H9 (cell line): Measurements from ENCODE around the gene GRB2. TPM values are rescaled to one million over a fixed set of nuclear protein-coding genes. Genes with fewer than 3 reads are reported as not detected.

Experiments
- DNase-seq: peaks from one replicate; pipeline ENCODE4 v3.0.0-alpha.2; 2017
- H2AFZ ChIP-seq: one replicate; pipeline ENCODE4 v1.6.1; 2013; ENCODE audit warnings: mild to moderate bottlenecking, low read length, control low read depth, moderate library complexity
- H2AK5ac ChIP-seq: 2 replicates; pipeline ENCODE4 v1.6.1; 2013; ENCODE audit warnings: low read length, control low read depth, mixed read lengths; ENCODE audit not compliant: insufficient read length
- H2BK120ac ChIP-seq: one replicate; pipeline ENCODE4 v1.6.1; 2013; ENCODE audit warnings: low read depth, mild to moderate bottlenecking, low read length, control low read depth, inconsistent platforms; ENCODE audit not compliant: poor library complexity, severe bottlenecking
- H2BK12ac ChIP-seq: 2 replicates; pipeline ENCODE4 v1.6.1; 2013; ENCODE audit warnings: low read length, control low read depth, mixed read lengths, low read depth; ENCODE audit not compliant: insufficient read length
- H2BK15ac ChIP-seq: 2 replicates; pipeline ENCODE4 v1.6.1; 2013; ENCODE audit warnings: low read depth, low read length, control low read depth
- H2BK20ac ChIP-seq: one replicate; pipeline ENCODE4 v1.6.1; 2013; ENCODE audit warnings: low read depth, mild to moderate bottlenecking, low read length, control low read depth, inconsistent platforms; ENCODE audit not compliant: poor library complexity, severe bottlenecking
- H2BK5ac ChIP-seq: 2 replicates; pipeline ENCODE4 v1.6.1; 2013; ENCODE audit warnings: low read length, control low read depth, mixed read lengths; ENCODE audit not compliant: insufficient read length
- H3K14ac ChIP-seq: 2 replicates; pipeline ENCODE4 v1.6.1; 2013; ENCODE audit warnings: low read length, control low read depth; ENCODE audit not compliant: insufficient read depth
- H3K18ac ChIP-seq: 2 replicates; pipeline ENCODE4 v1.6.1; 2013; ENCODE audit warnings: low read depth, mild to moderate bottlenecking, mixed read lengths, low read length, control low read depth; ENCODE audit not compliant: insufficient read length
- H3K23ac ChIP-seq: 2 replicates; pipeline ENCODE4 v1.6.1; 2013; ENCODE audit warnings: low read length, control low read depth, mixed read lengths, low read depth; ENCODE audit not compliant: insufficient read length
- H3K23me2 ChIP-seq: 2 replicates; pipeline ENCODE4 v1.6.1; 2013; ENCODE audit warnings: low read depth, mild to moderate bottlenecking, mixed read lengths, low read length, control low read depth; ENCODE audit not compliant: insufficient read length, poor library complexity, severe bottlenecking
- H3K27ac ChIP-seq: 2 replicates; pipeline ENCODE4 v1.5.1; 2013; ENCODE audit warnings: low read length, control low read depth, mixed read lengths, low read depth; ENCODE audit not compliant: insufficient read length
- H3K27me3 ChIP-seq: 2 replicates; pipeline ENCODE4 v1.6.1; 2013; ENCODE audit warnings: low read length, control low read depth, inconsistent platforms; ENCODE audit not compliant: insufficient read depth
- H3K4ac ChIP-seq: 2 replicates; pipeline ENCODE4 v1.6.1; 2013; ENCODE audit warnings: low read depth, mild to moderate bottlenecking, control low read depth, inconsistent platforms, low read length, moderate library complexity
- H3K4me1 ChIP-seq: 2 replicates; pipeline ENCODE4 v1.6.1; 2013; ENCODE audit warnings: low read length, control low read depth, inconsistent platforms; ENCODE audit not compliant: insufficient read depth
- H3K4me2 ChIP-seq: 2 replicates; pipeline ENCODE4 v1.6.1; 2013; ENCODE audit warnings: low read length, control low read depth, mixed read lengths; ENCODE audit not compliant: insufficient read length, insufficient read depth
- H3K56ac ChIP-seq: 2 replicates; pipeline ENCODE4 v1.6.1; 2013; ENCODE audit warnings: low read depth, mild to moderate bottlenecking, mixed read lengths, low read length, control low read depth; ENCODE audit not compliant: insufficient read length
- H3K79me1 ChIP-seq: 2 replicates; pipeline ENCODE4 v1.6.1; 2013; ENCODE audit warnings: low read depth, mild to moderate bottlenecking, moderate library complexity, low read length, control low read depth, inconsistent platforms; ENCODE audit not compliant: insufficient read depth, poor library complexity, severe bottlenecking
- H3K79me2 ChIP-seq: 2 replicates; pipeline ENCODE4 v1.6.1; 2013; ENCODE audit warnings: low read length, control low read depth, inconsistent platforms; ENCODE audit not compliant: insufficient read depth
- H3K9ac ChIP-seq: 2 replicates; pipeline ENCODE4 v1.6.1; 2013; ENCODE audit warnings: low read length, control low read depth, mixed read lengths; ENCODE audit not compliant: insufficient read length; ENCODE audit errors: extremely low read depth
- H3K9me3 ChIP-seq: one replicate; pipeline ENCODE4 v1.6.1; 2013; ENCODE audit warnings: low read depth, low read length, inconsistent platforms; ENCODE audit not compliant: control insufficient read depth
- H3T11ph ChIP-seq: one replicate; pipeline ENCODE4 v1.6.1; 2013; ENCODE audit warnings: mild to moderate bottlenecking, low read length, control low read depth, inconsistent platforms
- H4K20me1 ChIP-seq: one replicate; pipeline ENCODE4 v1.6.1; 2013; ENCODE audit not compliant: control insufficient read depth, insufficient read length, insufficient read depth
- H4K5ac ChIP-seq: 2 replicates; pipeline ENCODE4 v1.6.1; 2013; ENCODE audit warnings: low read depth, mild to moderate bottlenecking, mixed read lengths, low read length, control low read depth; ENCODE audit not compliant: insufficient read length
- H4K8ac ChIP-seq: replicated peaks from 2 replicates; pipeline ENCODE4 v1.6.1; 2013; ENCODE audit warnings: low read length, control low read depth, mixed read lengths, low read depth; ENCODE audit not compliant: insufficient read length
- H4K91ac ChIP-seq: 2 replicates; pipeline ENCODE4 v1.6.1; 2013; ENCODE audit warnings: low read depth, mild to moderate bottlenecking, moderate library complexity, mixed read lengths, low read length, control low read depth; ENCODE audit not compliant: insufficient read length
- H3K27ac Mint-ChIP-seq, 3 experiments: 2 replicates in 2 of 3; 3 replicates in 1 of 3; pipeline ENCODE4 v1.8.0; 2020 to 2021; ENCODE audit warnings: mixed read lengths in 3 of 3, mild to moderate bottlenecking in 1 of 3, moderate library complexity in 1 of 3
- H3K27me3 Mint-ChIP-seq: 2 replicates; pipeline ENCODE4 v1.8.0; 2021; ENCODE audit warnings: low read depth, mild to moderate bottlenecking, moderate library complexity, mixed read lengths
- H3K36me3 Mint-ChIP-seq, 3 experiments: 2 replicates in 2 of 3; 3 replicates in 1 of 3; pipeline ENCODE4 v1.8.0; 2020 to 2021; ENCODE audit warnings: low read depth in 3 of 3, mixed read lengths in 3 of 3; ENCODE audit not compliant: insufficient read depth in 1 of 3
- H3K4me1 Mint-ChIP-seq, 2 experiments: 2 replicates each; pipeline ENCODE4 v1.8.0; 2020; ENCODE audit warnings: mixed read lengths in 2 of 2
- H3K4me3 Mint-ChIP-seq, 2 experiments: 2 replicates in 1 of 2; 3 replicates in 1 of 2; pipeline ENCODE4 v1.8.0; 2020 to 2021; ENCODE audit warnings: mild to moderate bottlenecking in 2 of 2, mixed read lengths in 2 of 2, moderate library complexity in 1 of 2
- H3K9me3 Mint-ChIP-seq, 2 experiments: 2 replicates in 1 of 2; 3 replicates in 1 of 2; pipeline ENCODE4 v1.8.0; 2020; ENCODE audit warnings: mild to moderate bottlenecking in 2 of 2, mixed read lengths in 2 of 2, moderate library complexity in 1 of 2
- WGBS: extraction: QIAGEN DNeasy Blood & Tissue Kit; methylation state at CpG from one replicate; pipeline ENCODE4 v1.1.7; 2013; ENCODE audit warnings: missing lambda C conversion rate, low lambda C conversion rate, mixed read lengths; ENCODE audit not compliant: insufficient read length; ENCODE audit errors: extremely low coverage; 5-methylcytosine and 5-hydroxymethylcytosine counted together
- total RNA-seq: library from RNA; stranded (reverse); gene quantifications from 2 replicates; pipeline ENCODE4 v1.2.1, GENCODE V29; 2021
- TF ChIP-seq, protein P1 (sequence below): fragments of 200-600 bp; sonication (generic); conservative IDR thresholded peaks from 3 replicates; pipeline ENCODE4 v1.8.0; 2021; ENCODE audit warnings: antibody characterized with exemption, mild to moderate bottlenecking

GRB2 gene
- total RNA-seq, 1 experiment from 2014 or later: 91.7 TPM

DNA sequence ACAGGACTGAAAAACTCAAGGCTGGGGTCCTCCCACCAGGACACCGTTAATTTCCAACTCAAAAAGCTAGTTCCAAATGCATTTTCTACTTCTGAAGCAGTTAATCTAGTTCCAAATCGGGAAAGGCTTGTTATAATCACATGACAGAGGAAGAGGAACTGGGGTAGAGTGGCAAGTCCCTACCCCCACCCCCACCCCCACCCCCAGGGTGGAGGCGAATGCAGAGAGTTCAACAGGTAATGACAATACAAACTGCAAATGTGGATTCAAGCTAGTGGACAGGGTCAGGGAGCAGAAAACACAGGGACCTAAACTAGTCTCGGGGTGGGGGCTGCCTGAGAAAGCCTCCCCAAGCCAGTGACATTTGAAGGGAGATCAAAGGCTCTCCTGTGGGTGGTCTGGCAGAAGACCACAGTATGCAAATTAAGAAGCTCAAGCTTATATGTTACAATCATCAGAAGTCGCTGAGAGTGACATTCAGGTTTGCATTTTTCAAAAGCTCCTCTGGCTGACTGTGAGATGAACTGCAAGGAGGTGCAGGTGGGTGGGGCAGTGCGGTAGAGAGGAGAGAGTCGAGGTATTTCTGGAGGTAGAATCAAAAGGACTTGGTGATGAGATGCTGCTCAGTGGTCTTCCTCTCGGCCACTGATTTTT, 59.8 kb downstream of the GRB2 start:
- no peak overlapping the region for H3K18ac ChIP-seq
- H3T11ph ChIP-seq: no peak overlapping the region
- H3K23me2 ChIP-seq: peaks cover 6% of the 10 kb centered on the region
- no peaks in the 10 kb centered on the region for H4K20me1 ChIP-seq
- H2AFZ ChIP-seq: no peak overlapping the region
- WGBS: no CpG with 5 or more reads among the region's 8 CpGs
- TF ChIP-seq, protein P1, sequence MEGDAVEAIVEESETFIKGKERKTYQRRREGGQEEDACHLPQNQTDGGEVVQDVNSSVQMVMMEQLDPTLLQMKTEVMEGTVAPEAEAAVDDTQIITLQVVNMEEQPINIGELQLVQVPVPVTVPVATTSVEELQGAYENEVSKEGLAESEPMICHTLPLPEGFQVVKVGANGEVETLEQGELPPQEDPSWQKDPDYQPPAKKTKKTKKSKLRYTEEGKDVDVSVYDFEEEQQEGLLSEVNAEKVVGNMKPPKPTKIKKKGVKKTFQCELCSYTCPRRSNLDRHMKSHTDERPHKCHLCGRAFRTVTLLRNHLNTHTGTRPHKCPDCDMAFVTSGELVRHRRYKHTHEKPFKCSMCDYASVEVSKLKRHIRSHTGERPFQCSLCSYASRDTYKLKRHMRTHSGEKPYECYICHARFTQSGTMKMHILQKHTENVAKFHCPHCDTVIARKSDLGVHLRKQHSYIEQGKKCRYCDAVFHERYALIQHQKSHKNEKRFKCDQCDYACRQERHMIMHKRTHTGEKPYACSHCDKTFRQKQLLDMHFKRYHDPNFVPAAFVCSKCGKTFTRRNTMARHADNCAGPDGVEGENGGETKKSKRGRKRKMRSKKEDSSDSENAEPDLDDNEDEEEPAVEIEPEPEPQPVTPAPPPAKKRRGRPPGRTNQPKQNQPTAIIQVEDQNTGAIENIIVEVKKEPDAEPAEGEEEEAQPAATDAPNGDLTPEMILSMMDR: no peak
- Mint-ChIP-seq H3K9me3 (no peaks in the 10 kb centered on the region), H3K4me3 (peak overlapping the region; percentile 48 to 66), H3K27me3 (no peaks in the 10 kb centered on the region), H3K27ac (peak overlapping the region; percentile 78 to 88 (median 79)), H3K4me1 (peaks cover 70 to 85% of the 10 kb centered on the region in 2 experiments), H3K36me3 (no peaks in the 10 kb centered on the region)
- H3K27me3 ChIP-seq: no peaks in the 10 kb centered on the region
- no peak overlapping the region for H2BK20ac ChIP-seq
- no peaks in the 10 kb centered on the region for H3K9me3 ChIP-seq
- H4K5ac ChIP-seq: no peak overlapping the region
- peaks cover 9% of the 10 kb centered on the region for H3K79me1 ChIP-seq
- H2BK5ac ChIP-seq: no peak overlapping the region
- no peak overlapping the region for H3K14ac ChIP-seq
- no peak overlapping the region for H2AK5ac ChIP-seq
- H4K8ac ChIP-seq: no peak overlapping the region
- H2BK12ac ChIP-seq: no peak overlapping the region
- DNase-seq: peak; percentile 63
- H3K79me2 ChIP-seq: peaks cover 8% of the 10 kb centered on the region; the same call in 1 of the 2 replicates
- H4K91ac ChIP-seq: no peak overlapping the region
- H3K23ac ChIP-seq: no peak overlapping the region
- peak overlapping the region; percentile 74 for H3K27ac ChIP-seq
- no peak overlapping the region for H3K9ac ChIP-seq
- peaks cover 27% of the 10 kb centered on the region for H3K4me1 ChIP-seq
- no peak overlapping the region for H2BK120ac ChIP-seq
- H2BK15ac ChIP-seq: no peak overlapping the region
- H3K4me2 ChIP-seq: peak overlapping the region; percentile 73
- H3K4ac ChIP-seq: no peak overlapping the region
- no peak overlapping the region for H3K56ac ChIP-seq
